Uterus (tissue), 2 donors: ENCODE results near the gene TUBGCP4.

Experiments
- CTCF ChIP-seq, 4 experiments: fragments of 200-600 bp in 2 of 4; fragments of 450-650 bp in 2 of 4; sonication (generic) in 2 of 4; IDR thresholded peaks; one replicate each; pipeline ENCODE4 v1.5.1; 2016 to 2019; ENCODE audit warnings: antibody characterized with exemption in 4 of 4, mild to moderate bottlenecking in 2 of 4, moderate library complexity in 1 of 4
- POLR2A ChIP-seq, 2 donors: fragments of 450-650 bp; IDR thresholded peaks; one replicate each; pipeline ENCODE4 v1.6.1; 2016; ENCODE audit warnings: antibody characterized with exemption in 2 of 2, mild to moderate bottlenecking in 1 of 2, moderate library complexity in 1 of 2

- TF ChIP-seq CTCF (IDR thresholded peaks at IDR 0.05) (no peak), POLR2A (IDR thresholded peaks at IDR 0.05) (no peak)
Measured at GRCh38 chr15:43329217-43329959, 41.5 kb upstream of the TUBGCP4 start.
